Progenitor cell of endocrine pancreas (in vitro differentiated cells): ENCODE data around the gene PDZRN4. TPM values are rescaled to one million over a fixed set of nuclear protein-coding genes. Genes with fewer than 3 reads are reported as not detected.

ENCODE experiments used
- DNase-seq: peaks from one replicate; pipeline ENCODE4 v3.0.0; 2021; ENCODE audit warnings: low spot score; ENCODE audit not compliant: unreplicated experiment
- H3K27ac Mint-ChIP-seq: 2 replicates; pipeline ENCODE4 v1.8.0; 2021; ENCODE audit warnings: mild to moderate bottlenecking, moderate library complexity, mixed read lengths
- H3K27me3 Mint-ChIP-seq: 2 replicates; pipeline ENCODE4 v1.8.0; 2021; ENCODE audit warnings: mixed read lengths
- H3K36me3 Mint-ChIP-seq: 2 replicates; pipeline ENCODE4 v1.8.0; 2022; ENCODE audit warnings: mixed read lengths; ENCODE audit not compliant: insufficient read depth
- H3K4me1 Mint-ChIP-seq: 2 replicates; pipeline ENCODE4 v1.8.0; 2021; ENCODE audit warnings: low read depth, mixed read lengths
- H3K4me3 Mint-ChIP-seq: 2 replicates; pipeline ENCODE4 v1.8.0; 2021; ENCODE audit warnings: low read depth, mild to moderate bottlenecking, moderate library complexity, mixed read lengths
- H3K9me3 Mint-ChIP-seq: 2 replicates; pipeline ENCODE4 v1.8.0; 2021; ENCODE audit warnings: low read depth, mixed read lengths
- total RNA-seq: library from RNA; stranded (reverse); gene quantifications from 2 replicates; pipeline ENCODE4 v1.2.1, GENCODE V29; 2021
- TF ChIP-seq, protein P1 (sequence below): fragments of 200-600 bp; sonication (generic); IDR thresholded peaks from one replicate; pipeline ENCODE4 v1.5.0; 2021; ENCODE audit warnings: antibody characterized with exemption, mild to moderate bottlenecking; ENCODE audit not compliant: unreplicated experiment

The PDZRN4 gene
- total RNA-seq, 1 donor from 2014 or later: 0.12 TPM

- TF ChIP-seq, protein P1, sequence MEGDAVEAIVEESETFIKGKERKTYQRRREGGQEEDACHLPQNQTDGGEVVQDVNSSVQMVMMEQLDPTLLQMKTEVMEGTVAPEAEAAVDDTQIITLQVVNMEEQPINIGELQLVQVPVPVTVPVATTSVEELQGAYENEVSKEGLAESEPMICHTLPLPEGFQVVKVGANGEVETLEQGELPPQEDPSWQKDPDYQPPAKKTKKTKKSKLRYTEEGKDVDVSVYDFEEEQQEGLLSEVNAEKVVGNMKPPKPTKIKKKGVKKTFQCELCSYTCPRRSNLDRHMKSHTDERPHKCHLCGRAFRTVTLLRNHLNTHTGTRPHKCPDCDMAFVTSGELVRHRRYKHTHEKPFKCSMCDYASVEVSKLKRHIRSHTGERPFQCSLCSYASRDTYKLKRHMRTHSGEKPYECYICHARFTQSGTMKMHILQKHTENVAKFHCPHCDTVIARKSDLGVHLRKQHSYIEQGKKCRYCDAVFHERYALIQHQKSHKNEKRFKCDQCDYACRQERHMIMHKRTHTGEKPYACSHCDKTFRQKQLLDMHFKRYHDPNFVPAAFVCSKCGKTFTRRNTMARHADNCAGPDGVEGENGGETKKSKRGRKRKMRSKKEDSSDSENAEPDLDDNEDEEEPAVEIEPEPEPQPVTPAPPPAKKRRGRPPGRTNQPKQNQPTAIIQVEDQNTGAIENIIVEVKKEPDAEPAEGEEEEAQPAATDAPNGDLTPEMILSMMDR: no peak
- Mint-ChIP-seq H3K4me3 (no peak overlapping the region), H3K27me3 (no peaks in the 10 kb centered on the region), H3K27ac (peak overlapping the region; percentile 69), H3K9me3 (no peaks in the 10 kb centered on the region), H3K4me1 (peaks cover 22% of the 10 kb centered on the region), H3K36me3 (no peaks in the 10 kb centered on the region)
- DNase-seq: no peak
Observed at GRCh38 chr12:41466802-41467201, 278.7 kb downstream of the PDZRN4 start.

DNA sequence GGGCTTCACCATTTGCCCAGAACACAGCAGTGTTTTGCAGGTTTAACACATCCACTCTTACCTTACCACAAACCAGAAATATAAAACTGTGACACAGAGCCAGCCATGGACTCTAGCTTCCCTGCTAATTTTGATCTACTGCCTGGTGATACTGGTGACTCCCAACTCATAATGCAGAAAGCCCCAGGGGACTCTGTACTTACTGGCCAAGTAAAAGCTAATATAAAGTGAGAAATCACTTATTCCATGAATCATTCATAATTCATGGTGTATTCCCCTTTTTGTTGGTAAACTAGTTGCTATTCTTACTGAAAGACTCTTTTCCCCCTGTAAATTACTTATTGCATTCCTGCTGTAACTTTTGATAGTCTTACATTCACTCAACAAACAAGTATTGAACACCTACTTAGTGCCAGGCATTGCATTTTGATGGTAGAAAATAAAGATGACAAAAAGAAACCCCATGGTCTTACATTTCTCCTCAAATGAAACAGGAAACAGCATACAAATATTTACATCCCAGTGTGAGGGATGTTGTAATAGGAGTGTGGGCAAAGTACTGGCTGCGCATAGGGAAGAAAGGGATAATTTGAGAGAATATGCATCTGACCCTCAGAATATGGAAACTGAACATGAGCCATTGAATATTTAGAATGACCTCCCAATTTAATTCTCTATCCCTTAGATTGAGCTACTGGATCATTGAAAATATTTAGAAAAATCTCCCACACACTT is 279.6 kb downstream of the PDZRN4 start:
- H3K27me3 Mint-ChIP-seq: no peaks in the 10 kb centered on the region
- DNase-seq: no peak
- H3K9me3 Mint-ChIP-seq: no peaks in the 10 kb centered on the region
- H3K27ac Mint-ChIP-seq: no peak overlapping the region
- peaks cover 22% of the 10 kb centered on the region for H3K4me1 Mint-ChIP-seq
- no peaks in the 10 kb centered on the region for H3K36me3 Mint-ChIP-seq
- no peak overlapping the region for H3K4me3 Mint-ChIP-seq
- TF ChIP-seq, protein P1: no peak

DNA sequence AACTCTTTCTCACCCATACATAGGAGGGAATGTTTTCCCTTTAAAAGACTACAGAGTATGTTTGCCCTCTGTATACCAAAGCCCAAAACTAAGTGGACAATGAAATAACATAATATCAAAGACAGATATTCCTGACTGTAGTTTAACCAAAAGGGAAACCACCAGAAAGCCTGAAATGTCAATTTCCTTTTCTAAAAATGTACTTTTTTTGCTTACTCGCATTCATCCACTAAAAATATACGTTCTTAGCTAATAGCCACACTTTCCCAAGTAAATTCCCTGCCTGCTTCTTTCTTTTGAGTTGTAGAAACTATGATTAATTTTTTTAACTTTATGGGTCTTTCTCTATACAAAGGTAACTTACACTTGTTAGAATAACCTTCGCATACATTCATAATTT is 280.2 kb downstream of the PDZRN4 start:
- TF ChIP-seq, protein P1: no peak
- H3K27ac Mint-ChIP-seq: no peak overlapping the region
- no peaks in the 10 kb centered on the region for H3K36me3 Mint-ChIP-seq
- H3K4me1 Mint-ChIP-seq: peaks cover 22% of the 10 kb centered on the region
- no peaks in the 10 kb centered on the region for H3K27me3 Mint-ChIP-seq
- H3K4me3 Mint-ChIP-seq: no peak overlapping the region
- DNase-seq: no peak
- H3K9me3 Mint-ChIP-seq: no peaks in the 10 kb centered on the region

- no peak for DNase-seq
- no peaks in the 10 kb centered on the region for H3K9me3 Mint-ChIP-seq
- H3K4me1 Mint-ChIP-seq: peaks cover 24% of the 10 kb centered on the region
- TF ChIP-seq, protein P1: no peak
- H3K36me3 Mint-ChIP-seq: no peaks in the 10 kb centered on the region
- no peak overlapping the region for H3K4me3 Mint-ChIP-seq
- H3K27me3 Mint-ChIP-seq: no peaks in the 10 kb centered on the region
- no peak overlapping the region for H3K27ac Mint-ChIP-seq
Observed at GRCh38 chr12:41468756-41469155, 280.6 kb downstream of the PDZRN4 start.

- H3K36me3 Mint-ChIP-seq: no peaks in the 10 kb centered on the region
Observed at GRCh38 chr12:41473441-41473840, 285.3 kb downstream of the PDZRN4 start.

More at GRCh38 chr12:41473441-41473840, 285.3 kb downstream of the PDZRN4 start:
- no peak for DNase-seq
- TF ChIP-seq, protein P1: no peak
- no peaks in the 10 kb centered on the region for H3K27me3 Mint-ChIP-seq
- H3K27ac Mint-ChIP-seq: no peak overlapping the region
- H3K9me3 Mint-ChIP-seq: no peaks in the 10 kb centered on the region
- H3K4me1 Mint-ChIP-seq: peaks cover 24% of the 10 kb centered on the region
- no peak overlapping the region for H3K4me3 Mint-ChIP-seq
